Ovary (tissue), 9 donors: ENCODE results near the gene SMAD2. TPM values are rescaled to one million over a fixed set of nuclear protein-coding genes. Genes with fewer than 3 reads are reported as not detected.

Source experiments
- DNase-seq, 5 donors: peaks; one replicate each; pipeline ENCODE4 v3.0.0-alpha.2; 2019 to 2020
- H3K27ac ChIP-seq, 2 donors: fragments of 200-600 bp; one replicate each; pipeline versions ENCODE4 v1.5.1 to v1.8.0; 2019 to 2022
- H3K27me3 ChIP-seq: fragments of 200-600 bp; one replicate; pipeline ENCODE4 v1.8.0; 2022
- H3K36me3 ChIP-seq: fragments of 200-600 bp; sonication (generic); one replicate; pipeline ENCODE4 v1.5.1; 2019
- H3K4me1 ChIP-seq: one replicate; pipeline ENCODE4 v1.8.1; 2013; ENCODE audit warnings: mild to moderate bottlenecking, moderate library complexity; ENCODE audit not compliant: insufficient read depth
- H3K4me3 ChIP-seq: fragments of 200-600 bp; sonication (generic); one replicate; pipeline ENCODE4 v1.5.1; 2017
- H3K9me3 ChIP-seq, 2 donors: fragments of 200-600 bp in 1 of 2; sonication (generic) in 1 of 2; one replicate each; pipeline versions ENCODE4 v1.5.1 to v1.8.1; 2013 to 2019; ENCODE audit warnings: mild to moderate bottlenecking in 1 of 2, moderate library complexity in 1 of 2
- EP300 ChIP-seq: sonication (generic); formaldehyde crosslinking; IDR thresholded peaks from one replicate; pipeline ENCODE4 v1.6.1; 2017; ENCODE audit warnings: antibody characterized with exemption
- POLR2A ChIP-seq: fragments of 450-650 bp; IDR thresholded peaks from one replicate; pipeline ENCODE4 v1.6.1; 2017; ENCODE audit warnings: antibody characterized with exemption, mild to moderate bottlenecking, moderate library complexity
- WGBS, 3 donors: extraction: QIAGEN DNeasy Blood & Tissue Kit in 1 of 3; methylation state at CpG; one replicate each; pipeline versions ENCODE4 v1.1.5 to v1.1.7; 2013 to 2017; 5-methylcytosine and 5-hydroxymethylcytosine counted together
- intact Hi-C, 4 donors: fragments of 100-400 bp; cut with DNase I; formaldehyde crosslinking; loops; one replicate each; pipeline versions ENCODE4 v1.11.0 to v1.15.1; 2022 to 2023
- polyA plus RNA-seq, 2 donors: library from polyadenylated mRNA; stranded (reverse); fragments of 200-250 nt in 1 of 2; fragments of 350-450 nt in 1 of 2; fragmentation: Illumina TruSeq in 1 of 2; extraction: RNeasy Lipid Tissue Mini Kit (QIAGEN cat#74804) in 1 of 2; gene quantifications; one replicate each; pipeline ENCODE4 v1.2.3, GENCODE V29; 2013 to 2014
- total RNA-seq, 7 donors: library from RNA; depleted of rRNA in 2 of 7; stranded (reverse); fragments of >200 nt in 2 of 7; fragmentation: NEBNext Ultra II Directional in 3 of 7; extraction: Animal tissue kit (Norgen Biotek cat#: 25700) in 3 of 7; gene quantifications; one replicate each; pipeline versions ENCODE4 v1.1.0 to v1.2.4, GENCODE V29; 2016 to 2023
- TF ChIP-seq, protein P1 (sequence below), 3 donors: fragments of 450-650 bp in 2 of 3; fragments of 200-600 bp in 1 of 3; IDR thresholded peaks; one replicate each; pipeline versions ENCODE4 v1.5.1 to v1.8.0; 2016 to 2022; ENCODE audit warnings: antibody characterized with exemption in 3 of 3, mild to moderate bottlenecking in 1 of 3
- donor health status: DM: no; HTN: no; CAD: no; lungs with moderate emphysema.
- donor health status: DM: no; HTN: no; CAD: no.
- donor health status: Bipolar disorder and iron deficiency.
- donor health status: DM: yes; HTN: yes; CAD: no.
- donor health status: DM: no; HTN: no; CAD: no.
- donor health status: DM: yes; HTN: yes; CAD: no.

The SMAD2 gene
- total and polyA plus RNA-seq, 9 donors: 27.9 to 160 (median 130) TPM

DNA sequence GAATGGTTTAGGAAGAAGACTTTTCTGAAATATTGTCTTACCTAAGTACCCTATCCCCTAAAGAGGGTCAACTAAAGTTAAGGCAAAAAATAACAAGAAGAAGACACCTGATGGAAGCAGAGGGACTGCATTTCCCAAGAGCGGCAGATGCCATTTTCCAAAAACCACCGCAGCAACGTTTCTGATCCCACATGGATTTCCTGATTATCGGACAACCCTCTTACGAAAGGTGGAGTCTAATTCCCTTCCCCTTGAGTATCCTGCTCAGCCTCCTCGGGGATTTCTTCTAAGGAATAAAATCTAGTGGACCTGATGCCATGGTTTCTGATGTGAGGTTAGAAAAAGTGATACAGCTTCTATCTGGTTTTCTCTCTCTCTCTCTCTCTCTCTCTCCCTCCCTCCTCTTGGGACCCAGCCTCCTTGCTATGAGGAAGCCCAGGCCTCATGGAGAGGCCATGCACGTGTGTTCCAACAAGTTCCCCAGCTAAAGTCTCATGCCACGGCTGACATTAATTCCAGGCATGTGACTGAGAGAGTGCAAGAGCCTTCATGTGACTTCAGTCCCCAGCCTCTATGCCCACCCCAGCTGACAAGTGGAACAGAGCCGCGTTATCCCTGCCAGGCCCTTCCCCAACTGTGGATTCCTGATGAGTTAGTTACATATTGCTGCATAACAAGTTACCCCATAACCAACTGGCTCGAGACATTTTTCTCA, 150.3 kb downstream of the SMAD2 start:
- no peak for DNase-seq
- intact Hi-C loops: no loop called here
- H3K9me3 ChIP-seq: no peaks in the 10 kb centered on the region
- H3K27ac ChIP-seq: no peak overlapping the region
- H3K4me1 ChIP-seq: no peaks in the 10 kb centered on the region
- H3K36me3 ChIP-seq: no peaks in the 10 kb centered on the region
- H3K4me3 ChIP-seq: no peak overlapping the region
- TF ChIP-seq POLR2A: no peak
- no peak for TF ChIP-seq EP300
- TF ChIP-seq, protein P1, sequence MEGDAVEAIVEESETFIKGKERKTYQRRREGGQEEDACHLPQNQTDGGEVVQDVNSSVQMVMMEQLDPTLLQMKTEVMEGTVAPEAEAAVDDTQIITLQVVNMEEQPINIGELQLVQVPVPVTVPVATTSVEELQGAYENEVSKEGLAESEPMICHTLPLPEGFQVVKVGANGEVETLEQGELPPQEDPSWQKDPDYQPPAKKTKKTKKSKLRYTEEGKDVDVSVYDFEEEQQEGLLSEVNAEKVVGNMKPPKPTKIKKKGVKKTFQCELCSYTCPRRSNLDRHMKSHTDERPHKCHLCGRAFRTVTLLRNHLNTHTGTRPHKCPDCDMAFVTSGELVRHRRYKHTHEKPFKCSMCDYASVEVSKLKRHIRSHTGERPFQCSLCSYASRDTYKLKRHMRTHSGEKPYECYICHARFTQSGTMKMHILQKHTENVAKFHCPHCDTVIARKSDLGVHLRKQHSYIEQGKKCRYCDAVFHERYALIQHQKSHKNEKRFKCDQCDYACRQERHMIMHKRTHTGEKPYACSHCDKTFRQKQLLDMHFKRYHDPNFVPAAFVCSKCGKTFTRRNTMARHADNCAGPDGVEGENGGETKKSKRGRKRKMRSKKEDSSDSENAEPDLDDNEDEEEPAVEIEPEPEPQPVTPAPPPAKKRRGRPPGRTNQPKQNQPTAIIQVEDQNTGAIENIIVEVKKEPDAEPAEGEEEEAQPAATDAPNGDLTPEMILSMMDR (IDR thresholded peaks at IDR 0.05): no peak
- no peaks in the 10 kb centered on the region for H3K27me3 ChIP-seq
- 88 to 92% (median 90%) methylated on average over 11 of the region's 11 CpGs for WGBS, 3 donors

DNA sequence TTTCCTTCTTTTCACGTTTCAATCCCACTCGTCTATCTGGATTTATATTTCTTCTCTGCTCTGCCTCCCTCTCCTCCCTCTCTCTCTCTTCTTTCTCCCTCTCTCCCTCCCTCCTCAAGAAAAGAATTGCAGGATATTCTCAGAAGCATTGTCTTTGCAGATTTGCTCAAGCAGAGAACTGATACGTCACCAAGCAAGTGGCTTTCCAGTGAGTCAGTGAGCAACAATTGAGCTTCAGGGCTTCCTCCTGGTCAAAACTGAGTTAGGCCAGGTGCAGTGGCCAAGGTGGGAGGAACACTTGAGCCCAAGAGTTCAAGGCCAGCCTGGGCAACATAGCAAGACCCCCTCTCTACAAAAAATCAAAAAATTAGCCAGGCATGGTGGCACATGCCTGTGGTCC, 151.1 kb downstream of the SMAD2 start:
- Histone ChIP-seq H3K36me3 (no peaks in the 10 kb centered on the region), H3K4me1 (no peaks in the 10 kb centered on the region), H3K27ac (no peak overlapping the region), H3K27me3 (no peaks in the 10 kb centered on the region), H3K9me3 (no peaks in the 10 kb centered on the region), H3K4me3 (no peak overlapping the region)
- no peak for TF ChIP-seq POLR2A
- TF ChIP-seq EP300: no peak
- TF ChIP-seq, protein P1 (IDR thresholded peaks at IDR 0.05): no peak
- DNase-seq: no peak
- 69 to 74% (median 73%) methylated on average over 3 of the region's 3 CpGs for WGBS, 3 donors
- intact Hi-C loops: no loop called here

DNA sequence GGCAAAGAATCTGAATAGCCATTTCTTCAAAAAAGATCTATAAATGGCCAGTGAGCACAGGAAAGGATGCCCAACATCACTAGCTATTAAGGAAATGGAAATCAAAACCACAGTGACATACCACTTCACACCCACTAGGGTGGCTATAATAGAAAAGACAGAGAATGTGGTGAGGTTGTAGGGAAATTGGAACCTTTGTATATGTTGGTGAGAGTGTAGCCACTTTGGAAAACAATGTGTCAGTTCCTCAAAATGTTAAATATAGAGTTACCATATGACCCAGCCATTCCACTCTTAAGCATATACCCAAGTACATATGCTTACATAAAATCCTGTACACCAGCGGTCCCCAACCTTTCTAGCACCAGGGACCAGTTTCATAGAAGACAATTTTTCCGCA, 152.8 kb downstream of the SMAD2 start:
- 89 to 95% (median 90%) methylated on average over 2 of the region's 2 CpGs for WGBS, 3 donors
- intact Hi-C loops: no loop called here
- no peak for TF ChIP-seq EP300
- TF ChIP-seq, protein P1 (IDR thresholded peaks at IDR 0.05): no peak
- TF ChIP-seq POLR2A: no peak

DNA sequence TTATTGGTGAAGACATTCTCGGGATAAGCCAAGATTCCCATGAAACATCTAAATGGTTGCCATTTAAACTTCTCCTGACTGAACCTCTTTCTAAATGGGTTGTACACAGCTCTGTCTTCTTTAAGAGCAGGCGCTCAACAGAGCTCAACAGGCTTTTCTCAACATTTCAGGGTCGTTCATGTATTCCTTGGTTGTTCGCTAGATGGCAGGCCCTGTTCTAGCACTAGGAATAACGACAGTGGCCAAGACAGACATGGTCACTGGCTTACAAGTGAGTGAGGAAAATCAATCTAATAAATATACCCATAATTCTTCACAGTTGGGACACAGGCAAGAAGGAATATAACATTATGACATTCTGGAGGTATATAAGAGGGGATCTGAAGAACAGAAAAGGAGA, 154.5 kb downstream of the SMAD2 start:
- no peaks in the 10 kb centered on the region for H3K36me3 ChIP-seq
- DNase-seq: no peak
- no peaks in the 10 kb centered on the region for H3K9me3 ChIP-seq
- no peaks in the 10 kb centered on the region for H3K4me1 ChIP-seq
- TF ChIP-seq EP300 (no peak), POLR2A (no peak)
- TF ChIP-seq, protein P1 (IDR thresholded peaks at IDR 0.05): no peak
- intact Hi-C loops: no loop called here
- H3K27me3 ChIP-seq: no peaks in the 10 kb centered on the region
- H3K27ac ChIP-seq: no peak overlapping the region
- no peak overlapping the region for H3K4me3 ChIP-seq
- 65 to 75% (median 69%) methylated on average over 5 of the region's 5 CpGs for WGBS, 3 donors

More for the DNA sequence above, 152.8 kb downstream of the SMAD2 start:
- Histone ChIP-seq H3K27me3 (no peaks in the 10 kb centered on the region), H3K36me3 (no peaks in the 10 kb centered on the region), H3K4me3 (no peak overlapping the region), H3K9me3 (no peaks in the 10 kb centered on the region), H3K27ac (no peak overlapping the region), H3K4me1 (no peaks in the 10 kb centered on the region)
- DNase-seq: no peak
